Testis (tissue), 2 donors: ENCODE data around the gene KLHL20.

ENCODE experiments used
- POLR2A ChIP-seq: fragments of 450-650 bp; IDR thresholded peaks from one replicate; pipeline ENCODE4 v1.6.1; 2017; ENCODE audit warnings: antibody characterized with exemption, mild to moderate bottlenecking, moderate library complexity
- TF ChIP-seq, protein P1 (sequence below), 3 experiments: fragments of 450-650 bp in 2 of 3; fragments of 200-600 bp in 1 of 3; sonication (generic) in 1 of 3; IDR thresholded peaks; one replicate each; pipeline ENCODE4 v1.5.1; 2016 to 2019; ENCODE audit warnings: antibody characterized with exemption in 3 of 3, mild to moderate bottlenecking in 2 of 3, moderate library complexity in 1 of 3

DNA sequence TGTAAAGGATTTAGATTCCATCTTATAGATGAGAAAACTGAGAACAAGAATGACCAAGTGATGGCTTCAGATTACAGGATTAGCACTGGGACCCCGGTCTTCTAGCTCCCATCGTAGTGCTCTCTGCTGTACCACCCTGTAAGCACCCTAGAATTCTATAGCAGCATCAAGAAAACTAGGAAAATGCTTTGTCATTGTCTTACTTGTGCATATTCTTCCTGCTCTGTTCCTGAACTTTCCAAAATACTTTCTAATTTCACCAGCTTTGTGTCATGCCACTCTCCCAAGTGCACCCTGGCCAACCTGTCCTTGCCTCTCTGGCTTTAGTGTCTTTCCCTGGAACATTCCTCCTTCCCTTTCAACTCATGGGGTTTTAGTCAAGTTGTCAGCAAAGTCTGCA is 6.0 kb upstream of the KLHL20 start:
- TF ChIP-seq, protein P1, sequence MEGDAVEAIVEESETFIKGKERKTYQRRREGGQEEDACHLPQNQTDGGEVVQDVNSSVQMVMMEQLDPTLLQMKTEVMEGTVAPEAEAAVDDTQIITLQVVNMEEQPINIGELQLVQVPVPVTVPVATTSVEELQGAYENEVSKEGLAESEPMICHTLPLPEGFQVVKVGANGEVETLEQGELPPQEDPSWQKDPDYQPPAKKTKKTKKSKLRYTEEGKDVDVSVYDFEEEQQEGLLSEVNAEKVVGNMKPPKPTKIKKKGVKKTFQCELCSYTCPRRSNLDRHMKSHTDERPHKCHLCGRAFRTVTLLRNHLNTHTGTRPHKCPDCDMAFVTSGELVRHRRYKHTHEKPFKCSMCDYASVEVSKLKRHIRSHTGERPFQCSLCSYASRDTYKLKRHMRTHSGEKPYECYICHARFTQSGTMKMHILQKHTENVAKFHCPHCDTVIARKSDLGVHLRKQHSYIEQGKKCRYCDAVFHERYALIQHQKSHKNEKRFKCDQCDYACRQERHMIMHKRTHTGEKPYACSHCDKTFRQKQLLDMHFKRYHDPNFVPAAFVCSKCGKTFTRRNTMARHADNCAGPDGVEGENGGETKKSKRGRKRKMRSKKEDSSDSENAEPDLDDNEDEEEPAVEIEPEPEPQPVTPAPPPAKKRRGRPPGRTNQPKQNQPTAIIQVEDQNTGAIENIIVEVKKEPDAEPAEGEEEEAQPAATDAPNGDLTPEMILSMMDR (IDR thresholded peaks at IDR 0.05), result no peak
- TF ChIP-seq POLR2A, result no peak
